ENCODE results near the gene FANCE.

The FANCE gene, protein sequence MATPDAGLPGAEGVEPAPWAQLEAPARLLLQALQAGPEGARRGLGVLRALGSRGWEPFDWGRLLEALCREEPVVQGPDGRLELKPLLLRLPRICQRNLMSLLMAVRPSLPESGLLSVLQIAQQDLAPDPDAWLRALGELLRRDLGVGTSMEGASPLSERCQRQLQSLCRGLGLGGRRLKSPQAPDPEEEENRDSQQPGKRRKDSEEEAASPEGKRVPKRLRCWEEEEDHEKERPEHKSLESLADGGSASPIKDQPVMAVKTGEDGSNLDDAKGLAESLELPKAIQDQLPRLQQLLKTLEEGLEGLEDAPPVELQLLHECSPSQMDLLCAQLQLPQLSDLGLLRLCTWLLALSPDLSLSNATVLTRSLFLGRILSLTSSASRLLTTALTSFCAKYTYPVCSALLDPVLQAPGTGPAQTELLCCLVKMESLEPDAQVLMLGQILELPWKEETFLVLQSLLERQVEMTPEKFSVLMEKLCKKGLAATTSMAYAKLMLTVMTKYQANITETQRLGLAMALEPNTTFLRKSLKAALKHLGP

DNA sequence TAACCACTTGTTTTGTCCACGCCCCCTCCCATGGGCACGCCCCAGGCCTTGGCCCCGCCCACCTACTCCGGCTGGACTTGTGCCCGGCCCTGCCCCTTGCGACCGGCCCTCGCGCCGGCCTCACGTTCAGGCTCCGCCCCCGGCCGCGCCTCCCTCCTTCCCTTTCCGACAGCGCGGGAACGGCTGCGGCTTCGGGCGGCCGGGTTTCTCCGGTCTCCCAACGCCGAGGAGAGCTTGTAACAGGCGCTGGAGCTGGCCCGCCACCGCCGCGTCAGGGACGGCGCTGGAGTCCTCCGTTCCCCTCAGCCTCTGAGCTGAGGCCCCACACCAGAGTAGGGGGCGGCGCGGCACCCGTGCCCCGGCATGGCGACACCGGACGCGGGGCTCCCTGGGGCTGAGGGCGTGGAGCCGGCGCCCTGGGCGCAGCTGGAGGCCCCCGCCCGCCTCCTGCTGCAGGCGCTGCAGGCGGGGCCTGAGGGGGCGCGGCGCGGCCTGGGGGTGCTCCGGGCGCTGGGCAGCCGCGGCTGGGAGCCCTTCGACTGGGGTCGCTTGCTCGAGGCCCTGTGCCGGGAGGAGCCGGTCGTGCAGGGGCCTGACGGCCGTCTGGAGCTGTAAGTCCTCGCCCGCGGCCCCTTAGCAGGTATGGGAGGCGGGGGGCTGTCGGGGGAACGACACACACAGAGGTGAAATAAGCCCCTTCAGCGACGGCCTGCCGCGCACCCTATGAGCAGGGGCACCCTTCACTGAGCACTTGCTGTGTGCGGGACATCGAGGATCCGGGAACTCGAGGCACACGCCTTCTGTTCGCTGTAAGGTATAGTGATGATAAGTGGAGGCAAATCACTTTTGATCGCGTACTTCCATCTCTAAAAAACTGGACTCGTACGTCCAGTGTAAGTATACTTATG lies at the start of gene FANCE:
Gene FANCE (plus strand): TSS at position 156 of the 908 bp plus-strand sequence. CDS start 208 bp downstream, at position 364.
- DNase-seq (ENCODE audit: low read depth in 2 of 2, low spot score in 1 of 2) = peak; percentile 78 to 83

GRCh38 chr6:35402856-35403191 lies 49.3 kb upstream of the FANCE start:
- DNase-seq (ENCODE audit: low read depth in 2 of 2, low spot score in 1 of 2) = no peak

DNA sequence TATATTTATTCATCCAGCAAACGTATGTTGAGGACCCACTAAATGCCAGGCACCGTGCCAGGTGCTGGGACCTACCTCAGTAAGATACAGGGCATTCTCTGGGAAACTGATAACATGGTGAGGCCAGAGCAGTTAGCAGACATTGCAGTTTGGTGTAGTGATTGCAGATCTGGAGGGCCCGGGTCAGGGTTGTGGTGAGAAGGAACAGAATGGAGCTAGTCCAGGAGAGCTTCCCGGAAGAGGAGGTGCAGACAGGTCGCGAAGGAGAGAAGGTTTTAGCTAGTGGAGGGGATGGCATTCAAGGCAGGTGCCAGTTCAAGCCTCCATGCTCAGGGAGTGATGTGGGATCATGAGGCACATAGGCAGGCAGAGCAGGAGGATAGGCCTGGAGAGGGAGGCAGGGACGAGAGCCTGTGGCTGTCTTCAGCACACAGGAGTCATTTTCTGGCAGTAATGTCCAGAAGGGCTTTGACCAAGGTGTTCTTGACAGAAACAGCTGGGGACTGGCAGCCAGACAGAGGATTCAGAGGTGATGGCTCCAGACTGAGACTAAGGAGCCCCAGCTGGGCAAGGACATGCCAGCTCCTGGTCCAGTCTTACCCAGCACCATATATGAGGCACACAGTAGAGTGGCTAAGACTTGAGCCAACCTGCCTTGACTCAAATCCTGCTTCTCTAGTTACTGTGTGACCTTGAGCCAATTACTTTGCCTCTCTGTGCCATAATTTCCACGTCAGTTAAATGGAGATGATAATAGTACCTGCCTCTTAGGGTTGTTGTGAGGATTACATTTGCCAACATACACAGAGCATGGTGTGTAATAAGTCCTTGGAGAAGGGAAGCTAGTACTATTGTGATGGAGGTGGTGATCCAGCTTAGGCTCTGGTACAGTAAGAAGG lies 48.3 kb upstream of the FANCE start:
- DNase-seq (ENCODE audit: low read depth in 2 of 2, low spot score in 1 of 2) = no peak

DNA sequence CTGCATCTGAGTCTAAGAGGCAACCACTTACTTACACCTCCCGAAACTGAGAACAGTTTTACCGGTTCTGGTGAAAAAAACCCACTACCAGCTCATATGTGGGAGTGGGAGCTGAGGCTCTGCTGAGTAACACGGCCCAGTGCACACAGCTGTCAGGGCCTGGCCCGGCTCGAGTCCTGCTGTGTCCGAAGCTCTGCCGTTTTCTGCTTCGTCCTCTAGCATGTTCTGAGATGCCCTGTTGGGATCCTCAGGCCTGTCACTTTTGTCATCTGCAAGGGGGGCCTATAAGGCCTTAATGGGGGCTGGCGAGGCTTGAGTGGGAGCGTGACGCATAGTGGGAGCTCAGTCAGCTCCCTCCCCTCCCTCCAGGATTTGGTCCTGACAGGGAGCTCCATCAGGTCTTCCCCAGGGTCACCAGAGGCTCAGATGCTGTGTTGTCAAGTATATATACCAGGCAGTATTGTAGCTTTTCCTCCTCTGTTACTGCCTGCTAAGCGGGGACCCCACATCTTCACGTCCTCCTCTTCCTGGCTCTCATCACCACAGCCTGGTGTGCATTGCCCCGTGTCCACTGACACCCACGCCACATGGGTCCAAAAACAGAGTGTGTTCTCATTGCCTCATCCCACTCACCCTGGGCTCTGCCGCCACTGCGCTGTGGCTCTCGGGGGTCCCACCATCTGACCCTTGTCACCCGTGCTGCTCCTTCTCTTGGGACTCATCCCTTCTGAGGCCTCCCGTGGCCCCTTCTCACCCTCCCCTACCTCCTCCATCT lies 45.2 kb upstream of the FANCE start:
- no peak for DNase-seq (ENCODE audit: low read depth in 2 of 2, low spot score in 1 of 2)

- no peak for DNase-seq (ENCODE audit: low read depth in 2 of 2, low spot score in 1 of 2)
These were observed 42.9 kb upstream of the FANCE start for GRCh38 chr6:35409245-35409644.

GRCh38 chr6:35410131-35410530 lies 42.0 kb upstream of the FANCE start:
- no peak for DNase-seq (ENCODE audit: low read depth in 2 of 2, low spot score in 1 of 2)

- DNase-seq (ENCODE audit: low read depth in 2 of 2, low spot score in 1 of 2) = no peak
These were observed 41.1 kb upstream of the FANCE start for GRCh38 chr6:35411066-35411465.

DNA sequence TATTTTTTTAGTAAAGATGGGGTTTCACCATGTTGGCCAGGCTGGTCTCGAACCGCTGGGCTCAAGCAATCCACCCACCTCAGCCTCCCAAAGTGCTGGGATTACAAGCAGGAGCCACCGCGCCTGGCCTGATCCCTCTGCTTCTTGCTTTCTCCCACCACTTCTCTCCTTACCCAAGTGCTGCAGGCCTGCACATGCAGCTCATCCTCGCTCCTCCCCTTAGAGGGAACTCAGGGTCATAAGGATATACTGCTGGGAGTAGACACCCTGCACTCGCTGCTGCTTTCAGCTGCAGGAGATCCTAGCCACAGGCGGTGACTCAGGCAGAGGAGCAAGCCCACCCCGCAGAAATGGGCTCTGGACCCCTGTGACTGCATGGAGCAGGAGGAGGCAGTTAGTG lies 40.0 kb upstream of the FANCE start:
- no peak for DNase-seq (ENCODE audit: low read depth in 2 of 2, low spot score in 1 of 2)

DNA sequence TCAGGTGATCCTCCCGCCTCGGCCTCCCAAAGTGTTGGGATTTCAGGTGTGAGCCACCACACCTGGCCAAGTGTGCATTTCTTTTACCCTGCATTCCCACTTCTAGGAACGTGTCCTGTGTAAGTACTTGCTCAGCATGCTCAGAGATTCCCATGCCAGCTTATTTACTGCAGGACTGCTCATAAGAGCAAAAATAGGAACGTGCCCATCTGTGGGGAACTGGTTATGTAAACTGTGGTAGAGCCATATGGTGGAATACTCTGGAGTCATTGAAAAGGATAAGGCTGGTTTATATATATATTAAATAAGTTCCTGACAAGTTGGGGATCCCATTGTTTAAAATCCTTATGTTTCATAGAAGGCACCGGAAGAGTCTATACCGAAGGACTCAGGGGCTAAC lies 38.2 kb upstream of the FANCE start:
- no peak for DNase-seq (ENCODE audit: low read depth in 2 of 2, low spot score in 1 of 2)

GRCh38 chr6:35415065-35415891 lies 36.9 kb upstream of the FANCE start:
- no peak for DNase-seq (ENCODE audit: low read depth in 2 of 2, low spot score in 1 of 2)

GRCh38 chr6:35417979-35418661 lies 34.0 kb upstream of the FANCE start:
- DNase-seq (ENCODE audit: low read depth in 2 of 2, low spot score in 1 of 2) = no peak

DNA sequence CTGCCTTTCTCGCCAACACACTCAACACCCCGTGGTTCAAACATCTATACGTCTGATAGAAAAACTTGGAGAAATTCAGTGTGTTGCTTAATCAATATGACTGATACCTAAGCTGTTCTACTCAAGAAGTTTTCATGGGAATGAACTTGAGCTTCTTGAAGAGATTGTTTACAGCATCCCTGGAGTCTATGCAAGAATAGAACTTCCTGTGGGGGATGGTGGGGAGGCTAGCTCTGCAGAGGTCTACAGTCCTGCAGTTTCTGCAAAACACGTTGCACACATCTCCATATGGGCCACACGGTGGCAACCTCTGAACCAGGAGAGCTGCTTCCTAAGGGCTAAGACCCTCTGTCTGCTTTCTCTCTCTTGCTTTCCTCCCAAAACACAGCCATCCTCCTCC lies 32.7 kb upstream of the FANCE start:
- DNase-seq (ENCODE audit: low read depth in 2 of 2, low spot score in 1 of 2) = no peak

DNA sequence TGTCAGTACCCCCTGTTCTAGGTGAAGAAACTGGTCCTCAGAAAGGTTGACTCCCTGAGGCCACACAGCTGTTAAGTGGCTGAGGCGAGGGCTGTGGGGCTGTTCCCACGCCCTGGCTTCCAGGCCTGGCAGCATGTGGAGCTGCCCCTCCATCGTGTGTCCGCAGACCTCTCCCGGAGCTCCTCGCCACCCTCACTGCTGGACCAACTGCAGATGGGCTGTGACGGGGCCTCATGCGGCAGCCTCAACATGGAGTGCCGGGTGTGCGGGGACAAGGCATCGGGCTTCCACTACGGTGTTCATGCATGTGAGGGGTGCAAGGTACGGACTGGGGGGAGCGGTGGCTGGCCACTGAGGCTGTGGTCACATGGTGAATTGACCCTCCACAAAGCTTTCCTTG lies 32.2 kb upstream of the FANCE start:
- DNase-seq (ENCODE audit: low read depth in 2 of 2, low spot score in 1 of 2) = no peak

GRCh38 chr6:35425284-35425683 lies 26.9 kb upstream of the FANCE start:
- no peak for DNase-seq (ENCODE audit: low read depth in 2 of 2, low spot score in 1 of 2)

DNA sequence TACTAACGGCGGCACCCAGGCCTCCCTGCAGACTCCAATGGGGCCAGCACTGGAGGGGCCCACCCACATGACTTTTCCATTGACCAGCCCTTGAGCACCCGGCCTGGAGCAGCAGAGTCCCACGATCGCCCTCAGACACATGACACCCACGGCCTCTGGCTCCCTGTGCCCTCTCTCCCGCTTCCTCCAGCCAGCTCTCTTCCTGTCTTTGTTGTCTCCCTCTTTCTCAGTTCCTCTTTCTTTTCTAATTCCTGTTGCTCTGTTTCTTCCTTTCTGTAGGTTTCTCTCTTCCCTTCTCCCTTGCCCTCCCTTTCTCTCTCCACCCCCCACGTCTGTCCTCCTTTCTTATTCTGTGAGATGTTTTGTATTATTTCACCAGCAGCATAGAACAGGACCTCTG lies 26.1 kb upstream of the FANCE start:
- DNase-seq (ENCODE audit: low read depth in 2 of 2, low spot score in 1 of 2) = no peak

DNA sequence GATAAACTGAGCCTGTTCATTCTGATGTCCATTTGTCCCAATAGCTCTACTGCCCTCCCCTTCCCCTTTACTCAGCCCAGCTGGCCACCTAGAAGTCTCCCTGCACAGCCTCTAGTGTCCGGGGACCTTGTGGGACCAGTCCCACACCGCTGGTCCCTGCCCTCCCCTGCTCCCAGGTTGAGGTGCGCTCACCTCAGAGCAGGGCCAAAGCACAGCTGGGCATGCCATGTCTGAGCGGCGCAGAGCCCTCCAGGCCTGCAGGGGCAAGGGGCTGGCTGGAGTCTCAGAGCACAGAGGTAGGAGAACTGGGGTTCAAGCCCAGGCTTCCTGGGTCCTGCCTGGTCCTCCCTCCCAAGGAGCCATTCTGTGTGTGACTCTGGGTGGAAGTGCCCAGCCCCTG lies 24.7 kb upstream of the FANCE start:
- no peak for DNase-seq (ENCODE audit: low read depth in 2 of 2, low spot score in 1 of 2)

DNA sequence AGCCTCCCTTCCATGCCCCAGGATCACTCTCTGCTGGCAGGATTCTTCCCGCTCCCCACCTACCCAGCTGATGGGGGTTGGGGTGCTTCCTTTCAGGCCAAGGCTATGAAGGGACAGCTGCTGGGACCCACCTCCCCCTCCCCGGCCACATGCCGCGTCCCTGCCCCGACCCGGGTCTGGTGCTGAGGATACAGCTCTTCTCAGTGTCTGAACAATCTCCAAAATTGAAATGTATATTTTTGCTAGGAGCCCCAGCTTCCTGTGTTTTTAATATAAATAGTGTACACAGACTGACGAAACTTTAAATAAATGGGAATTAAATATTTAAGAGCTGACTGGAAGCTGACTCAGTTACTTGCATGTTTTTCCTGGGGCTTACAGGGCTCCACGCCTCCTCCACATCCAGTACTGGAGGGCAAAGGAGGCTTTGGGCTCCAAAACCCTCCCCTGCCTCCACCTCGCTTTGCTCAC lies 24.3 kb upstream of the FANCE start:
- DNase-seq (ENCODE audit: low read depth in 2 of 2, low spot score in 1 of 2) = no peak

GRCh38 chr6:35428421-35429149 lies 23.6 kb upstream of the FANCE start:
- DNase-seq (ENCODE audit: low read depth in 2 of 2, low spot score in 1 of 2) = no peak
